Measurements from ENCODE around the gene APBA2. TPM values are rescaled to one million over a fixed set of nuclear protein-coding genes. Genes with fewer than 3 reads are reported as not detected.

The APBA2 gene
- total RNA-seq, 5 donors from 2014 or later (not counting 1 experiment from before 2014, with no cell fraction given) = 78.9 to 118 (median 94.9) TPM

- Histone ChIP-seq H3K4me1 (ENCODE audit: control insufficient read depth in 1 of 2, extremely low read depth in 1 of 2, insufficient read depth in 2 of 2, low read length in 2 of 2) (peaks cover 0 to 3% of the 10 kb centered on the region in 2 experiments), H3K9me3 (no peaks in the 10 kb centered on the region), H3K27ac (ENCODE audit: low read length) (no peak overlapping the region), H3K4me3 (ENCODE audit: control insufficient read depth in 1 of 2, extremely low read depth in 1 of 2, low read length in 1 of 2) (no peak overlapping the region), H3K27me3 (replicated peaks in 1 of 2; ENCODE audit: control insufficient read depth in 2 of 2, extremely low read depth in 1 of 2, insufficient read depth in 2 of 2, low read length in 1 of 2) (no peaks in the 10 kb centered on the region), H3K36me3 (ENCODE audit: control insufficient read depth in 2 of 2, extremely low read depth in 1 of 2, insufficient read depth in 1 of 2, low read length in 1 of 2) (peaks cover 27 to 31% of the 10 kb centered on the region in 2 donors)
- H3K27ac Mint-ChIP-seq = no peak overlapping the region
- H3K4me1 Mint-ChIP-seq = no peaks in the 10 kb centered on the region
- whole genome bisulfite sequencing (ENCODE audit: insufficient coverage) = 91% methylated on average over 7 of the region's 9 CpGs
- POLR2A ChIA-PET = no interaction called here
- DNase-seq (no peak), ATAC-seq (replicated peaks in 1 of 4) (no peak)
- no peaks in the 10 kb centered on the region for H3K9me3 Mint-ChIP-seq
- no peaks in the 10 kb centered on the region for H3K27me3 Mint-ChIP-seq
- CTCF ChIA-PET = no interaction called here
- peaks cover 15% of the 10 kb centered on the region for H3K36me3 Mint-ChIP-seq
- no peak overlapping the region for H3K4me3 Mint-ChIP-seq
Measured at GRCh38 chr15:29095746-29096145, 210.0 kb downstream of the APBA2 start.

DNA sequence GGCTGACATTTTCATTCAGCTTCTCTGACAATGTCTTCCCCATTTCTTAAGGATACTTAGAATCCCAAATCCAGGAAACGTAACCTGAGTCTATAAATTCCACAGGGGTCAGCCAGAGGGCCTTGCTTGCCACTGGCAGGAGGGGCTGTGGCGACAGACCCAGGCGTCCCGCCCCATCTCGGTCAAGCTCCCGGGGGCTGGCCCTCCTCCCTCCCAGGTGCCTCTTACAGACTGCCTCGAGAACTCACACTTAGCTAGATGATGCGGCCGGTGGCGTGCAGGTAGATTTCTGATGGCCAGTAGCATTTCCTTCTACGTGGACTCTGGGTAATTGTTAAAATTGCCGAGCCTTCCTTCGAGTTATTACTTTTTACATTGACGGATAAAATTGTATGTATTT is 211.4 kb downstream of the APBA2 start:
- Mint-ChIP-seq H3K27ac (no peak overlapping the region), H3K27me3 (no peaks in the 10 kb centered on the region)
- H3K27me3 ChIP-seq (replicated peaks in 1 of 2; ENCODE audit: control insufficient read depth in 2 of 2, extremely low read depth in 1 of 2, insufficient read depth in 2 of 2, low read length in 1 of 2) = no peaks in the 10 kb centered on the region

GRCh38 chr15:29097971-29098370 is 212.2 kb downstream of the APBA2 start:
- H3K27ac ChIP-seq (ENCODE audit: low read length) = no peak overlapping the region
- H3K9me3 Mint-ChIP-seq = no peaks in the 10 kb centered on the region
- ChIA-PET CTCF (interaction anchor here in 1 of 2 donors (0.5 kb wide), 1 partner anchor 15 kb away, joined by 3 read pairs; no protein-coding TSS in a partner anchor), POLR2A (no interaction called here)
- no peak overlapping the region for H3K27ac Mint-ChIP-seq
- H3K4me3 ChIP-seq (ENCODE audit: control insufficient read depth in 1 of 2, extremely low read depth in 1 of 2, low read length in 1 of 2) = no peak overlapping the region
- DNase-seq (no peak), ATAC-seq (replicated peaks in 1 of 4) (no peak)
- H3K4me1 ChIP-seq (ENCODE audit: control insufficient read depth in 1 of 2, extremely low read depth in 1 of 2, insufficient read depth in 2 of 2, low read length in 2 of 2) = no peaks in the 10 kb centered on the region
- H3K27me3 Mint-ChIP-seq = no peaks in the 10 kb centered on the region
- H3K4me3 Mint-ChIP-seq = no peak overlapping the region
- H3K4me1 Mint-ChIP-seq = peaks cover 7 to 11% (median 10%) of the 10 kb centered on the region in 3 donors
- H3K36me3 ChIP-seq (ENCODE audit: control insufficient read depth in 2 of 2, extremely low read depth in 1 of 2, insufficient read depth in 1 of 2, low read length in 1 of 2) = peaks cover 20 to 38% of the 10 kb centered on the region in 2 donors
- 92% methylated on average over 4 of the region's 9 CpGs for WGBS (ENCODE audit: insufficient coverage)
- no peaks in the 10 kb centered on the region for H3K9me3 ChIP-seq
- peaks cover 21% of the 10 kb centered on the region for H3K36me3 Mint-ChIP-seq
- no peaks in the 10 kb centered on the region for H3K27me3 ChIP-seq (replicated peaks in 1 of 2; ENCODE audit: control insufficient read depth in 2 of 2, extremely low read depth in 1 of 2, insufficient read depth in 2 of 2, low read length in 1 of 2)

More for the DNA sequence above, 211.4 kb downstream of the APBA2 start:
- Mint-ChIP-seq H3K36me3 (peaks cover 18% of the 10 kb centered on the region), H3K4me3 (no peak overlapping the region), H3K4me1 (peaks cover 2 to 6% (median 4%) of the 10 kb centered on the region in 3 donors), H3K9me3 (no peaks in the 10 kb centered on the region)
- H3K27ac ChIP-seq (ENCODE audit: low read length) = no peak overlapping the region
- no peak for DNase-seq
- H3K36me3 ChIP-seq (ENCODE audit: control insufficient read depth in 2 of 2, extremely low read depth in 1 of 2, insufficient read depth in 1 of 2, low read length in 1 of 2) = peaks cover 27 to 38% of the 10 kb centered on the region in 2 donors
- ChIA-PET CTCF (no interaction called here), POLR2A (no interaction called here)
- H3K9me3 ChIP-seq = no peaks in the 10 kb centered on the region
- no peaks in the 10 kb centered on the region for H3K4me1 ChIP-seq (ENCODE audit: control insufficient read depth in 1 of 2, extremely low read depth in 1 of 2, insufficient read depth in 2 of 2, low read length in 2 of 2)
- no peak for ATAC-seq (replicated peaks in 1 of 4)
- 94% methylated on average over 7 of the region's 14 CpGs for WGBS (ENCODE audit: insufficient coverage)
- no peak overlapping the region for H3K4me3 ChIP-seq (ENCODE audit: control insufficient read depth in 1 of 2, extremely low read depth in 1 of 2, low read length in 1 of 2)

DNA sequence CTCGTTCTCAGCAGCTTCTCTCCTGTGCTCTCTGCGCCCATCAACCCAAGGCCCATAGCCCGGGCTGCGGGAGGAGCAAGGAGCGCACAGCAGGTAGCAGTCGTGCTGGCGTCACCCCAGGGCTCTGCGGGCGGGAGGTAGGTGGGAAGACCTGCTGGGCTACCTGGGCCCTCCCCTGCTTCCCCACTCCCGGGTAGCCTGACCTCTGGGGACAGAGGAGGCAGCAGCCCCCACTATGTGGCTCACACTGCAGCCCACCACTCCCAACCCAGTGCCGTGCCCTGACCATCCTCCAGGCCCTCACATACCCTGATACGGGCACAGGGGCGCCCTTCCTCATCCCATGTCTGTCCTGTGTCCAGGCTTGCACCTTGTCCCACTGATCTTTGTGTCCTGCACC is 212.9 kb downstream of the APBA2 start:
- H3K4me1 ChIP-seq (ENCODE audit: control insufficient read depth in 1 of 2, extremely low read depth in 1 of 2, insufficient read depth in 2 of 2, low read length in 2 of 2) = peaks cover 0 to 6% of the 10 kb centered on the region in 2 experiments
- ATAC-seq (replicated peaks in 1 of 4) = no peak
- Mint-ChIP-seq H3K27ac (no peak overlapping the region), H3K4me3 (no peak overlapping the region), H3K36me3 (peaks cover 21% of the 10 kb centered on the region), H3K4me1 (peaks cover 7 to 11% (median 10%) of the 10 kb centered on the region in 3 donors), H3K9me3 (no peaks in the 10 kb centered on the region), H3K27me3 (no peaks in the 10 kb centered on the region)
- no peaks in the 10 kb centered on the region for H3K27me3 ChIP-seq (replicated peaks in 1 of 2; ENCODE audit: control insufficient read depth in 2 of 2, extremely low read depth in 1 of 2, insufficient read depth in 2 of 2, low read length in 1 of 2)
- 88% methylated on average over 12 of the region's 13 CpGs for WGBS (ENCODE audit: insufficient coverage)
- no peak overlapping the region for H3K27ac ChIP-seq (ENCODE audit: low read length)
- H3K36me3 ChIP-seq (ENCODE audit: control insufficient read depth in 2 of 2, extremely low read depth in 1 of 2, insufficient read depth in 1 of 2, low read length in 1 of 2) = peaks cover 16 to 33% of the 10 kb centered on the region in 2 donors
- H3K9me3 ChIP-seq = no peaks in the 10 kb centered on the region
- ChIA-PET POLR2A (no interaction called here), CTCF (interaction anchor here in 1 of 2 donors (1.5 kb wide), 1 partner anchor 15 kb away, joined by 3 read pairs; no protein-coding TSS in a partner anchor)
- H3K4me3 ChIP-seq (ENCODE audit: control insufficient read depth in 1 of 2, extremely low read depth in 1 of 2, low read length in 1 of 2) = no peak overlapping the region
- DNase-seq = no peak

DNA sequence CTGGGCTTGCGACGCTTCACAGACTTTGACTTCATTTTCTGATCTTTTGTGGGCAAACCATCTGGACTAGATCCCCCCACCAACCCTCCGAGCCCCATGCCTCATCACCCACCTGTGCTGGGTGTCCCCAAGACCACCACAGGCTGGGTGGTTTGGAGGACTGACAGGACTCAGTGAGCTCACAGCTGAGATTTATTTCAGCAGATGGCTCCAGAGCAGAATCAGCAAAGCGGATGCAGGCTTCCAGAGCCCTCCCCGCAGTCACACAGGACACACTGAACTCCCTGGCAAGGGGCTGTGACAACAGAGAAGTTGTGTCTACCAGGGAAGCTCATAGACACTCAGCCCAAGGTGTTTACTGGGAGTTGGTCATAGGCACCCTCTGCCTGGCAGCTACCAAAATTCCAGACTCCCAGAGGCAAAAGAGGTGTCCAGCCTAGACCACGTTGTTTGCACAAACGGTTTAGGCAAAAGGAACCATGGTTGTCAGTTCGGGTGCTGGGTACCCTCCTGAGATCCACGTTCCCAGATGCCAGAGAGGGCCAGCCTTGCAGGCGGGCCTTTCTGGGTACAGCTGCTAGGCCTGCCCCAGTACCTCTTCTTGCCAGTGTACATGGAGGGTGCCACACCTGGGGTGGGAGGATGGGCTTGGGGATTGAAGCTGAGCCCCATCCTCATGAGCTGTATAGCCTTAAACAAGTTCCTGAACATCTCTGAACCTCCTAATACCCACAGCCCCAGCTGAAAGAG is 213.5 kb downstream of the APBA2 start:
- Histone ChIP-seq H3K4me3 (ENCODE audit: control insufficient read depth in 1 of 2, extremely low read depth in 1 of 2, low read length in 1 of 2) (no peak overlapping the region), H3K27me3 (replicated peaks in 1 of 2; ENCODE audit: control insufficient read depth in 2 of 2, extremely low read depth in 1 of 2, insufficient read depth in 2 of 2, low read length in 1 of 2) (no peaks in the 10 kb centered on the region), H3K36me3 (ENCODE audit: control insufficient read depth in 2 of 2, extremely low read depth in 1 of 2, insufficient read depth in 1 of 2, low read length in 1 of 2) (peaks cover 11 to 32% of the 10 kb centered on the region in 2 donors), H3K4me1 (ENCODE audit: control insufficient read depth in 1 of 2, extremely low read depth in 1 of 2, insufficient read depth in 2 of 2, low read length in 2 of 2) (peaks cover 0 to 9% of the 10 kb centered on the region in 2 experiments), H3K9me3 (no peaks in the 10 kb centered on the region), H3K27ac (ENCODE audit: low read length) (no peak overlapping the region)
- H3K27me3 Mint-ChIP-seq = no peaks in the 10 kb centered on the region
- peaks cover 7 to 12% (median 11%) of the 10 kb centered on the region in 3 donors for H3K4me1 Mint-ChIP-seq
- POLR2A ChIA-PET = no interaction called here
- CTCF ChIA-PET = interaction anchor here in 1 of 2 donors (1.5 kb wide), 1 partner anchor 16 kb away, joined by 3 read pairs; no protein-coding TSS in a partner anchor
- H3K36me3 Mint-ChIP-seq = peaks cover 16% of the 10 kb centered on the region
- no peak overlapping the region for H3K27ac Mint-ChIP-seq
- 91% methylated on average over 6 of the region's 10 CpGs for WGBS (ENCODE audit: insufficient coverage)
- no peak overlapping the region for H3K4me3 Mint-ChIP-seq
- ATAC-seq (replicated peaks in 1 of 4) = no peak
- no peak for DNase-seq
- no peaks in the 10 kb centered on the region for H3K9me3 Mint-ChIP-seq

- H3K9me3 ChIP-seq = no peaks in the 10 kb centered on the region
- Mint-ChIP-seq H3K4me3 (no peak overlapping the region), H3K36me3 (peaks cover 18% of the 10 kb centered on the region), H3K27ac (peak overlapping the region in 1 of 2 donors; percentile 61), H3K27me3 (no peaks in the 10 kb centered on the region), H3K9me3 (no peaks in the 10 kb centered on the region), H3K4me1 (peaks cover 7 to 12% (median 11%) of the 10 kb centered on the region in 3 donors)
- H3K36me3 ChIP-seq (ENCODE audit: control insufficient read depth in 2 of 2, extremely low read depth in 1 of 2, insufficient read depth in 1 of 2, low read length in 1 of 2) = peaks cover 11 to 43% of the 10 kb centered on the region in 2 donors
- ChIA-PET CTCF (interaction anchor here in 1 of 2 donors (0.6 to 1.0 kb wide), 3 partner anchors 11 to 77 kb away, joined by 3 to 8 read pairs (median 3); no protein-coding TSS in a partner anchor), POLR2A (no interaction called here)
- no peak overlapping the region for H3K4me3 ChIP-seq (ENCODE audit: control insufficient read depth in 1 of 2, extremely low read depth in 1 of 2, low read length in 1 of 2)
- no peaks in the 10 kb centered on the region for H3K27me3 ChIP-seq (replicated peaks in 1 of 2; ENCODE audit: control insufficient read depth in 2 of 2, extremely low read depth in 1 of 2, insufficient read depth in 2 of 2, low read length in 1 of 2)
- ATAC-seq (replicated peaks in 1 of 4) (no peak), DNase-seq (no peak)
- no peak overlapping the region for H3K27ac ChIP-seq (ENCODE audit: low read length)
- H3K4me1 ChIP-seq (ENCODE audit: control insufficient read depth in 1 of 2, extremely low read depth in 1 of 2, insufficient read depth in 2 of 2, low read length in 2 of 2) = peaks cover 0 to 9% of the 10 kb centered on the region in 2 experiments
- 83% methylated on average over 4 of the region's 7 CpGs for WGBS (ENCODE audit: insufficient coverage)
Measured at GRCh38 chr15:29100486-29101000, 214.8 kb downstream of the APBA2 start.
